ENCODE measurements around the gene YY2.

The YY2 gene

DNA sequence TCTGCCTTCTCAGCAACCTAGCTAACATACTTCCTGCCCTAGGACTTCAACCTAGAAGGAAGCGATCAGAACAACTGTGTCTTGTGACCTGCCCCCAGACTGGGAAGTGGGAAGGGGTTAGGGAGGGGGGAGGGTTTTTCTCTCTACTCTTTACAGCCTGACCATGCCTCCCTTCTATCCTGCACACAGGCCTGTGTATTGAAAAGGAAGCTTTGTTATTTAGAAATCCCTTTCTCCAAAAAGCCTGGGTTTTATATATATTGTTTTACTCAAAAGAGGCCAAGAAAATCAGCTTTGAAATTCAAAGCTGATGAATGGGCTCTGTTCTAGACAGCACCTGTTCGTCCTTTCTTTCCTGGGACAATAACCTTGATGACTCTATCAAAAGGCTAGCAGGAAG, 49.5 kb downstream of the YY2 start:
- H3K4me3 ChIP-seq (replicated peaks in 1 of 2; ENCODE audit: low read depth in 2 of 2, low read length in 2 of 2), result no peak overlapping the region
- DNase-seq (ENCODE audit: low read depth in 2 of 2), result no peak
- TF ChIP-seq, protein P1, sequence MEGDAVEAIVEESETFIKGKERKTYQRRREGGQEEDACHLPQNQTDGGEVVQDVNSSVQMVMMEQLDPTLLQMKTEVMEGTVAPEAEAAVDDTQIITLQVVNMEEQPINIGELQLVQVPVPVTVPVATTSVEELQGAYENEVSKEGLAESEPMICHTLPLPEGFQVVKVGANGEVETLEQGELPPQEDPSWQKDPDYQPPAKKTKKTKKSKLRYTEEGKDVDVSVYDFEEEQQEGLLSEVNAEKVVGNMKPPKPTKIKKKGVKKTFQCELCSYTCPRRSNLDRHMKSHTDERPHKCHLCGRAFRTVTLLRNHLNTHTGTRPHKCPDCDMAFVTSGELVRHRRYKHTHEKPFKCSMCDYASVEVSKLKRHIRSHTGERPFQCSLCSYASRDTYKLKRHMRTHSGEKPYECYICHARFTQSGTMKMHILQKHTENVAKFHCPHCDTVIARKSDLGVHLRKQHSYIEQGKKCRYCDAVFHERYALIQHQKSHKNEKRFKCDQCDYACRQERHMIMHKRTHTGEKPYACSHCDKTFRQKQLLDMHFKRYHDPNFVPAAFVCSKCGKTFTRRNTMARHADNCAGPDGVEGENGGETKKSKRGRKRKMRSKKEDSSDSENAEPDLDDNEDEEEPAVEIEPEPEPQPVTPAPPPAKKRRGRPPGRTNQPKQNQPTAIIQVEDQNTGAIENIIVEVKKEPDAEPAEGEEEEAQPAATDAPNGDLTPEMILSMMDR (IDR thresholded peaks at IDR 0.05; ENCODE audit: low read depth, low read length), result no peak

DNA sequence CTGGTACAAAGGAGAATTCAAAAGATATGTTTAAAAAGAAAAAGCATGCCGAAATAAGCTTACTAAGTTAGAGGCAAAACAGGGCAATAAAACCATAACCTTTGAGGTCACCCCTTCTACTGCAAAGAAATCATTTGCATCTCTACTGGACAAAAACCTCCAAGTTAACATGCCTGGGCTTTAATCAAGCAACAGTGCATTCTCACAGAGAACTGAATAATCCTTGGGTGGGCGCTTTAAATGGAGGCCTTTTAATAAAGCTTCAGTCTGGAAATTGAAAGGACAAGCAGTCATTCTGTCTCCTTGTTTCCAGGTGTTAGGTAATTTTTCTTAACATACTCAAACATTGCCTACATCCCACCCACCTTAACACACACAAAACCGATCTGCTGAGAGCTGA, 50.2 kb downstream of the YY2 start:
- DNase-seq (ENCODE audit: low read depth in 2 of 2), result no peak
- H3K4me3 ChIP-seq (replicated peaks in 1 of 2; ENCODE audit: low read depth in 2 of 2, low read length in 2 of 2), result no peak overlapping the region
- TF ChIP-seq, protein P1 (IDR thresholded peaks at IDR 0.05; ENCODE audit: low read depth, low read length), result no peak

DNA sequence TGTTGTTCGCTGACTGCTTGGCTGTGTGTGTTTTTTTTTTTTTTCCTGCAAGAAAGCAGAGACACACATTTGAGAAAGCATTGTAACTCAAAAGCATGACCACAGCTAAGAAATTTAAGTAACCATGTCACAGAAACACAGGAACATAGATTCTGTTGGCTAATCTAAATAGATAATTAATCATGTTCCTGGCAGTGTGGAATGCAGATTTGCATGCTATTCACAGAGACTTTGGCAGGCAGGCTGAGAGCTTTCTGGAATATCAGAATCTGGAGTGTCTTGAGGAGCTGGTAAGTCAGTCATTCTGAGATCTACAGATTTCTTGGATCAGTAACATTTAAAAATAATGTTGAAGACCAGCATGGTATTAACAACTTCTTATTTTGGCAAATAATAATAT, 51.5 kb downstream of the YY2 start:
- DNase-seq (ENCODE audit: low read depth in 2 of 2), result peak in 1 of 2 donors; percentile 35
- TF ChIP-seq, protein P1 (IDR thresholded peaks at IDR 0.05; ENCODE audit: low read depth, low read length), result no peak

More for the DNA sequence above, 51.5 kb downstream of the YY2 start:
- H3K4me3 ChIP-seq (replicated peaks in 1 of 2; ENCODE audit: low read depth in 2 of 2, low read length in 2 of 2), result no peak overlapping the region

All from cardiac fibroblast (primary cell).